Lower leg skin (tissue), 3 donors: ENCODE data around the gene DOCK3.

Source experiments
- POLR2A ChIP-seq, 2 donors: fragments of 450-650 bp; IDR thresholded peaks; one replicate each; pipeline ENCODE4 v1.6.1; 2016 to 2017; ENCODE audit warnings: antibody characterized with exemption in 2 of 2, mild to moderate bottlenecking in 1 of 2, moderate library complexity in 1 of 2
- TF ChIP-seq, protein P1 (sequence below), 3 donors: fragments of 450-650 bp; IDR thresholded peaks; one replicate each; pipeline ENCODE4 v1.5.1; 2016; ENCODE audit warnings: antibody characterized with exemption in 3 of 3, mild to moderate bottlenecking in 3 of 3, moderate library complexity in 2 of 3

DNA sequence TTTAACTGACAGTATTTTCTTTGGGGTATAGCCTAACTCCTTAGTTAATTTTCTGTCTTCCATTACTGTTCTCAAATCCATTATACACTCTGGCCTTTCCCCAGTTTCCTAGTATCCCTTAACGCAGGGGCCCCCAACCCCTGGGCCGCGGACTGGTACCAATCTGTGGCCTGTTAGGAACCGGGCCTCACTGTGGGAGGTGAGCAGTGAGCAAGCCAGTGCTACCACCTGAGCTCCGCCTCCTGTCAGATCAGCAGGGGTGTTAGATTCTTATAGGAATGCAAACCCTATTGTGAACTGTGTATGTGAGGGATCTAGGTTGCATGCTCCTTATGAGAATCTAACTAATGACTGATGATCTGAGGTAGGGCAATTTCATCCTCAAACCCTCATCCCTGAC lies 75.1 kb downstream of the DOCK3 start:
- TF ChIP-seq, protein P1, sequence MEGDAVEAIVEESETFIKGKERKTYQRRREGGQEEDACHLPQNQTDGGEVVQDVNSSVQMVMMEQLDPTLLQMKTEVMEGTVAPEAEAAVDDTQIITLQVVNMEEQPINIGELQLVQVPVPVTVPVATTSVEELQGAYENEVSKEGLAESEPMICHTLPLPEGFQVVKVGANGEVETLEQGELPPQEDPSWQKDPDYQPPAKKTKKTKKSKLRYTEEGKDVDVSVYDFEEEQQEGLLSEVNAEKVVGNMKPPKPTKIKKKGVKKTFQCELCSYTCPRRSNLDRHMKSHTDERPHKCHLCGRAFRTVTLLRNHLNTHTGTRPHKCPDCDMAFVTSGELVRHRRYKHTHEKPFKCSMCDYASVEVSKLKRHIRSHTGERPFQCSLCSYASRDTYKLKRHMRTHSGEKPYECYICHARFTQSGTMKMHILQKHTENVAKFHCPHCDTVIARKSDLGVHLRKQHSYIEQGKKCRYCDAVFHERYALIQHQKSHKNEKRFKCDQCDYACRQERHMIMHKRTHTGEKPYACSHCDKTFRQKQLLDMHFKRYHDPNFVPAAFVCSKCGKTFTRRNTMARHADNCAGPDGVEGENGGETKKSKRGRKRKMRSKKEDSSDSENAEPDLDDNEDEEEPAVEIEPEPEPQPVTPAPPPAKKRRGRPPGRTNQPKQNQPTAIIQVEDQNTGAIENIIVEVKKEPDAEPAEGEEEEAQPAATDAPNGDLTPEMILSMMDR (IDR thresholded peaks at IDR 0.05) = no peak
- TF ChIP-seq POLR2A (IDR thresholded peaks at IDR 0.05) = no peak
